Progenitor cell of endocrine pancreas (in vitro differentiated cells): ENCODE data around the gene STEAP1. TPM values are rescaled to one million over a fixed set of nuclear protein-coding genes. Genes with fewer than 3 reads are reported as not detected.

Source experiments
- DNase-seq: peaks from one replicate; pipeline ENCODE4 v3.0.0; 2021; ENCODE audit warnings: low spot score; ENCODE audit not compliant: unreplicated experiment
- H3K27ac Mint-ChIP-seq: 2 replicates; pipeline ENCODE4 v1.8.0; 2021; ENCODE audit warnings: mild to moderate bottlenecking, moderate library complexity, mixed read lengths
- H3K27me3 Mint-ChIP-seq: 2 replicates; pipeline ENCODE4 v1.8.0; 2021; ENCODE audit warnings: mixed read lengths
- H3K36me3 Mint-ChIP-seq: 2 replicates; pipeline ENCODE4 v1.8.0; 2022; ENCODE audit warnings: mixed read lengths; ENCODE audit not compliant: insufficient read depth
- H3K4me1 Mint-ChIP-seq: 2 replicates; pipeline ENCODE4 v1.8.0; 2021; ENCODE audit warnings: low read depth, mixed read lengths
- H3K4me3 Mint-ChIP-seq: 2 replicates; pipeline ENCODE4 v1.8.0; 2021; ENCODE audit warnings: low read depth, mild to moderate bottlenecking, moderate library complexity, mixed read lengths
- H3K9me3 Mint-ChIP-seq: 2 replicates; pipeline ENCODE4 v1.8.0; 2021; ENCODE audit warnings: low read depth, mixed read lengths
- CTCF ChIP-seq: fragments of 200-600 bp; sonication (generic); IDR thresholded peaks from one replicate; pipeline ENCODE4 v1.5.0; 2021; ENCODE audit warnings: antibody characterized with exemption, mild to moderate bottlenecking; ENCODE audit not compliant: unreplicated experiment
- total RNA-seq: library from RNA; stranded (reverse); gene quantifications from 2 replicates; pipeline ENCODE4 v1.2.1, GENCODE V29; 2021

Gene STEAP1
- total RNA-seq, 1 donor from 2014 or later: 5.8 TPM

- peaks cover 7% of the 10 kb centered on the region for H3K4me1 Mint-ChIP-seq
- DNase-seq: no peak
- H3K27ac Mint-ChIP-seq: no peak overlapping the region
- peaks cover 3% of the 10 kb centered on the region for H3K36me3 Mint-ChIP-seq
- no peak overlapping the region for H3K4me3 Mint-ChIP-seq
- no peaks in the 10 kb centered on the region for H3K27me3 Mint-ChIP-seq
- TF ChIP-seq CTCF: no peak
- H3K9me3 Mint-ChIP-seq: peaks cover 8% of the 10 kb centered on the region
These were observed 34.0 kb downstream of the STEAP1 start for GRCh38 chr7:90188281-90188680.

GRCh38 chr7:90190995-90191394 lies 36.7 kb downstream of the STEAP1 start:
- no peak overlapping the region for H3K27ac Mint-ChIP-seq
- no peaks in the 10 kb centered on the region for H3K27me3 Mint-ChIP-seq
- H3K4me1 Mint-ChIP-seq: peaks cover 7% of the 10 kb centered on the region
- H3K4me3 Mint-ChIP-seq: no peak overlapping the region
- no peak for DNase-seq
- H3K9me3 Mint-ChIP-seq: peaks cover 8% of the 10 kb centered on the region
- peaks cover 2% of the 10 kb centered on the region for H3K36me3 Mint-ChIP-seq
- no peak for TF ChIP-seq CTCF

GRCh38 chr7:90191648-90192047 lies 37.4 kb downstream of the STEAP1 start:
- Mint-ChIP-seq H3K4me1 (peaks cover 7% of the 10 kb centered on the region), H3K9me3 (peaks cover 8% of the 10 kb centered on the region), H3K27me3 (no peaks in the 10 kb centered on the region), H3K4me3 (no peak overlapping the region), H3K27ac (no peak overlapping the region), H3K36me3 (peaks cover 2% of the 10 kb centered on the region)
- TF ChIP-seq CTCF: no peak
- no peak for DNase-seq

- TF ChIP-seq CTCF: no peak
- H3K9me3 Mint-ChIP-seq: peaks cover 8% of the 10 kb centered on the region
- H3K36me3 Mint-ChIP-seq: peaks cover 2% of the 10 kb centered on the region
- H3K27ac Mint-ChIP-seq: no peak overlapping the region
- H3K27me3 Mint-ChIP-seq: no peaks in the 10 kb centered on the region
- H3K4me1 Mint-ChIP-seq: peaks cover 5% of the 10 kb centered on the region
- H3K4me3 Mint-ChIP-seq: no peak overlapping the region
- no peak for DNase-seq
These were observed 38.8 kb downstream of the STEAP1 start for GRCh38 chr7:90192876-90193750.

GRCh38 chr7:90194911-90195809 lies 40.9 kb downstream of the STEAP1 start:
- DNase-seq: no peak
- no peaks in the 10 kb centered on the region for H3K27me3 Mint-ChIP-seq
- no peak overlapping the region for H3K27ac Mint-ChIP-seq
- H3K9me3 Mint-ChIP-seq: peaks cover 4% of the 10 kb centered on the region
- no peak for TF ChIP-seq CTCF
- no peaks in the 10 kb centered on the region for H3K4me1 Mint-ChIP-seq
- H3K4me3 Mint-ChIP-seq: no peak overlapping the region
- peaks cover 2% of the 10 kb centered on the region for H3K36me3 Mint-ChIP-seq
